ENCODE measurements around the gene CASZ1.

The CASZ1 gene

DNA sequence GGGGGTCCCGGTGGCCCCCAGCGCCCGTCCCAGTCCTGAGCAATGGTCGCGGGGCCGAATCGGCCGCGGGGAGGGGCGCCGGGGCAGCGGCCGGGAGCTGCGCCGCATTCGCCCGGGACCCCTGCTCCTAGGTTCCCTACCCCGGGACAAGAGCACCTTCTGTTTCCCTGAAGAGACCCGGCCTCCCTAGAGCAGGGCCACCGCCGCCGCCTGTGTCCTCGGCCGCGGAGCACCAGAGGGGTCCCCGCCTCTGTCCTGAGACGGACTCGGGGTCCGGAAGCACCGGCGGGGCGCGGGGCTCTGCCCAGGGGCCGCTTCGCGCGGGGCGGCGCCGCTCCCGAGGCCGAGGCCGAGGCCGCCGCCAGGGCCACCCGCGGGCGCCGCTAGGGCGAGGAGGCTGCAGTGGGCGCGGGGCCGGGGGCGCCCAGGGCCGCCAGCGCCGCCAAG lies 157.9 kb downstream of the CASZ1 start:
- FAIRE-seq (no peak), DNase-seq (ENCODE audit: insufficient read length, low spot score) (no peak)
- TF ChIP-seq PAX5 (IDR thresholded peaks at IDR 0.05; ENCODE audit: insufficient read depth, low read length, severe bottlenecking) (no peak), TAF1 (IDR thresholded peaks at IDR 0.05; ENCODE audit: low read depth, low read length) (no peak), SPI1 (IDR thresholded peaks at IDR 0.05; ENCODE audit: low read depth, low read length) (no peak), POLR2A (IDR thresholded peaks at IDR 0.05; ENCODE audit: low read depth, low read length) (no peak), POLR2AphosphoS5 (IDR thresholded peaks at IDR 0.05; ENCODE audit: low read depth, low read length) (no peak), POU2F2 (IDR thresholded peaks at IDR 0.05; ENCODE audit: low read depth, low read length) (no peak)

DNA sequence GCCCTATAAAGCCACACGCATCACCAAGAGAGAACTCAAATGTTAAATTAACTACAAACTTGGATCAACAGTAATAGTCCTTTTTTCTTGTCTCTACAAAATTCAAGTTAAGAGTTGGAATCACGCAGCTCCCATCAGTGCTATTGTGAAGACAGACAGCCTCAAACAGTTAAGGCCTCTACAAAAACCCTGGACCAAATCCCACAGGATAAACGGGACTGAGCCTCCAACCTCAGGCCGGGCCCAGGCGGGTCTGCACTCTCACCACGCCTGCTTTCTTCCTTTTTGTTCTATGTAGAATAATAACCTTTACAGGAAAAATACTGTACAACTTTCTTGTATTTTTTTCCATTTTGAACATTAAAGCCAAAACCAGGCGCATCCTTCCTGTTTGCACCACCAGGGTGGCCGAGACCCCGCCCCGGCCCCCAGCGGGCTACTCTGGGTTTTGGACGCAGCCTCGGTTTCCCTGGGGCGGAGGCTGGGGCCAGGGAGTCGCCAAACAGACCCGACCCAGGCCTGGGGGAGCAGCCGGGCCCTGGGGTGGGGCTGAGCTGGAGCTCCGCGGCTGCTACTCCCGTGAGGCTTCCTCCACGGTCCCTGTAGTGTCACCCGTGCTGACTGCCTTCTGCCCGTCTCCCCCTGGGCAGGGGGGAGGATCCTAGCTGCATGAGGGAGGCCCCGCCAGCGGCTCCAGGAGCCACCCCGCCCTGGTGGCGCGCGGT lies 158.4 kb downstream of the CASZ1 start:
- DNase-seq (ENCODE audit: insufficient read length, low spot score) (no peak), FAIRE-seq (no peak)
- TF ChIP-seq POLR2AphosphoS5 (IDR thresholded peaks at IDR 0.05; ENCODE audit: low read depth, low read length) (no peak), TAF1 (IDR thresholded peaks at IDR 0.05; ENCODE audit: low read depth, low read length) (no peak), SPI1 (IDR thresholded peaks at IDR 0.05; ENCODE audit: low read depth, low read length) (no peak), POLR2A (IDR thresholded peaks at IDR 0.05; ENCODE audit: low read depth, low read length) (no peak), PAX5 (IDR thresholded peaks at IDR 0.05; ENCODE audit: insufficient read depth, low read length, severe bottlenecking) (no peak), POU2F2 (IDR thresholded peaks at IDR 0.05; ENCODE audit: low read depth, low read length) (no peak)

DNA sequence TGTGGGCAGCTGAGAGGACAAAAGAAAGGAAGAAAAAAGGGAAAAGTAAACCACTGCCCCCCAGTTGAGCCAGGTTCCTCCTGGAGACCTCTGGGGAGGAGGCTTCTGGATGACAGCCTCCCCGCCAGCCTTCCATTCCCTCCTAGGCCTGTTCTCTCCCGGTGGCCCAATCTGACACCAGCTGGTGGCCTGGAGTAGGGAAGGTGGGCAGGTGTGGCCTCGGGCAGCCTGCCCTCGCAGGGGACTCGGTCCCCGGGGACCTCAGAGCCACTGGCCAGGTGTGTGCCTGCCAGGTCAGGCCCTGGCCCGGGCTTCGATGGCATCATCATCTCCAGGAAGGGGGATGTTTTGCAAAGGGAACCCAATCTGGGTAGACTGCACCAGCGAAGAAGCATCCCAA lies 159.0 kb downstream of the CASZ1 start:
- TF ChIP-seq POLR2A (IDR thresholded peaks at IDR 0.05; ENCODE audit: low read depth, low read length) (no peak), POLR2AphosphoS5 (IDR thresholded peaks at IDR 0.05; ENCODE audit: low read depth, low read length) (no peak), PAX5 (IDR thresholded peaks at IDR 0.05; ENCODE audit: insufficient read depth, low read length, severe bottlenecking) (no peak), POU2F2 (IDR thresholded peaks at IDR 0.05; ENCODE audit: low read depth, low read length) (no peak), TAF1 (IDR thresholded peaks at IDR 0.05; ENCODE audit: low read depth, low read length) (no peak), SPI1 (IDR thresholded peaks at IDR 0.05; ENCODE audit: low read depth, low read length) (no peak)
- FAIRE-seq (no peak), DNase-seq (ENCODE audit: insufficient read length, low spot score) (no peak)

DNA sequence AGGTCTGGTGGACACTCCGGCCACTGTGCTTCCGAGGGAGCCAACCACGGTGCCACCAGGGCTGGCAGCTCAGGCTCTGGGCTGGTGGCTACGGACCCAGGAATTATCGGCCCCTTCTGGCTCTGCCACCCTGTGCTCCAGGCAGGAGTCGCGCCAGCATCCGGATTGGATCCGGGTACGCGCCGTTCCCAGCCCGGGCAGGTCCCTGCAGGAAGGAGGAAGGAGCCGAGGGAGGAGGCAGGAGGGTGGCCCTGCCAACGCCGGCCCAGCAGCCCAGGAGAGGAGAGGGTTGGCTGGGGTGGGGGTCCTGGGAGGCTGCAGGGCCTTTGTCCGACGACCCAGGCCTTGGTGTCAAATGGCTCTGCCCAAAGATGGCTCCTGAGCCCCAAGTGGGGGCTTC lies 160.5 kb downstream of the CASZ1 start:
- DNase-seq (ENCODE audit: insufficient read length, low spot score) (no peak), FAIRE-seq (no peak)
- TF ChIP-seq POU2F2 (IDR thresholded peaks at IDR 0.05; ENCODE audit: low read depth, low read length) (no peak), TAF1 (IDR thresholded peaks at IDR 0.05; ENCODE audit: low read depth, low read length) (no peak), SPI1 (IDR thresholded peaks at IDR 0.05; ENCODE audit: low read depth, low read length) (no peak), POLR2AphosphoS5 (IDR thresholded peaks at IDR 0.05; ENCODE audit: low read depth, low read length) (no peak), POLR2A (IDR thresholded peaks at IDR 0.05; ENCODE audit: low read depth, low read length) (no peak), PAX5 (IDR thresholded peaks at IDR 0.05; ENCODE audit: insufficient read depth, low read length, severe bottlenecking) (no peak)

DNA sequence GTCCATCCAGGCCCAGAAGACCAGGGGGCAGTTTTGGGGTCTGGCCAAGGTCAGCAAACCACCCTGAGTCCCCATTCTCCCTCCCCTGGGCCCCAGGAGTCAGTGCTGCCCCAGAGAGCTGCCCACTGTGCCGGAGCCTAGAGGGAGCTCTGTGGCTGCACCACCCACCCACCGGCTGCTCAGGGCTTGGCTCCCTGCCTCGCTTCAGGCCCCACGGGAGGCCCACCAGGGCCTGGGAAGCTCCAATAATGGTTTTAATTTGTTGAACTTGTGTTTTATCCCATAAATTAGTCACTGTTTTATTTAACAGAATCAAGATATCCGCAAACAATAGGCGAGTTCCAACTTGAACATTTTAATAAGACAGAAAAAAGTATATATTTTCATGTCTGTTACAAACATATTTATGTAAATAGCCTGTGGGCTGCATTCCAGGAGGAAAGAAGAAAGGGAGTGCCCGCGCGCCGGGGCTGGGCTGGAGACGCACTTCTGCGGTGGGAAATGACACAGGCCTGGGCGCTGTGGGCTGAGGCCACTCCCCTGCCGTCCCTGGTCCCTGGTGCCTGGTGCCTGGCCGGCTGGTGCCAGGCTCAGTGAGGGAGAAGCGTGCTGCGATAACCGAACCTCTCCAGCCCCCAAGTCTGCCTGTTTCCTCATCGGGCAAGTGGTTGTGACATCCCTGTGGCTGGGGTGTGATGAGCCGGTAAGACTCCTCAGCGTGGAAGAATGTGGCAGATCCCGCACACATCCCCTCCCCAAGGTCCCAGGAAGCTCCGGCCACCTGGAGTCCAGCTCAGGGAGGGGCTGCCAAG lies 161.2 kb downstream of the CASZ1 start:
- TF ChIP-seq PAX5 (IDR thresholded peaks at IDR 0.05; ENCODE audit: insufficient read depth, low read length, severe bottlenecking) (no peak), POLR2AphosphoS5 (IDR thresholded peaks at IDR 0.05; ENCODE audit: low read depth, low read length) (no peak), SPI1 (IDR thresholded peaks at IDR 0.05; ENCODE audit: low read depth, low read length) (no peak), POU2F2 (IDR thresholded peaks at IDR 0.05; ENCODE audit: low read depth, low read length) (no peak), TAF1 (IDR thresholded peaks at IDR 0.05; ENCODE audit: low read depth, low read length) (no peak), POLR2A (IDR thresholded peaks at IDR 0.05; ENCODE audit: low read depth, low read length) (no peak)
- FAIRE-seq (no peak), DNase-seq (ENCODE audit: insufficient read length, low spot score) (no peak)

DNA sequence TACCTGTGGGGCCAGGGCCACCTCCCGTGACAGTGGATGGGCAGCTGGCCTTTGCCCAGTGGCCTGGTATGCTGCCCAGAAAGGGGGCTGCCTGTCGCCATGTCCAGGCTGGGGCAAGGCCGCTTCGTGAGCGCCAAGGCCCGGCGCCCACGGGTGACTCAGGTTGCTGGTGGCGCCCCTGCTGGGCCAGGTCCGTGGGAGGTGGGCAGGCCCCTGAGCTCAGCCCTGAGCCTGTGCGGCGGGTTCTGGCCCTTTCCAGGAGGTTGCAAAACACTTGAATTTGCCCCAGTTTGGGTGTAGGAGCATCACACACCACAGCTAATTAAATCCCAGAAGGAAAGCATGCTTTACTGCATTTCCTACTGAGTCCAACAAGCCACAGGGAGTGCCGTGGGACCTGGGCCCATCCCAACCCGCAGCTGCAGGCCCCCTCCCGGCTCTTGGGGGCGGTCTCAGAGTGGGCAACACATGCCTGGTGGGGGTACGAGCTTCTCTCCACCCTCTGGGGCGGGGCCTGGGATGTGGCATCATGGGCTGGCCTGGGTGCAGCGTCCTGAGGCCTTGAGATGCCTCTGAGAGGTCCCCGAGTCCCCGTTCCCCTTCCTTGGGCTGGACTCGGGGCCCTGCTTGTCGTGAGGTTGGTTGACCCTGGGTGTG lies 161.9 kb downstream of the CASZ1 start:
- TF ChIP-seq POLR2AphosphoS5 (IDR thresholded peaks at IDR 0.05; ENCODE audit: low read depth, low read length) (no peak), TAF1 (IDR thresholded peaks at IDR 0.05; ENCODE audit: low read depth, low read length) (no peak), POLR2A (IDR thresholded peaks at IDR 0.05; ENCODE audit: low read depth, low read length) (no peak), PAX5 (IDR thresholded peaks at IDR 0.05; ENCODE audit: insufficient read depth, low read length, severe bottlenecking) (no peak), POU2F2 (IDR thresholded peaks at IDR 0.05; ENCODE audit: low read depth, low read length) (no peak), SPI1 (IDR thresholded peaks at IDR 0.05; ENCODE audit: low read depth, low read length) (no peak)
- no peak for FAIRE-seq
- DNase-seq (ENCODE audit: insufficient read length, low spot score), result no peak

DNA sequence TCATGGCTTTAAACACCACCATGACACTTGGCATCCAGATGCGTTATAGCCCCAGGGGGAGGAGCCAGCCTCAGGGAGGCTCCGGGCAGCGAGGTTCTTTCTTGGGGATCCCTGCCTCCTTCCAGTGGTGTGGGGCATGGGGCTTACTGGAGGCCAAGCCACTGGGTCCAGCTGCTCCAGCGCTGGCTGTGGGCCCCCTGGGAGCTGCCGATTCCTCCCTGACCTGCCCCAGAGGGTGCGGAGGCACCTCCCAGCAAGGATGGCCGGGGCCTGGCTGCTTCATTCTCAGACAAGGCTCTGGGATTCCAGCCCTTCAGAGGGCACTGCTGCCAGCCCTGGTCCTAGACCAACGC lies 162.4 kb downstream of the CASZ1 start:
- no peak for TF ChIP-seq POU2F2 (IDR thresholded peaks at IDR 0.05; ENCODE audit: low read depth, low read length)
- TF ChIP-seq POLR2A (IDR thresholded peaks at IDR 0.05; ENCODE audit: low read depth, low read length), result no peak
- TF ChIP-seq TAF1 (IDR thresholded peaks at IDR 0.05; ENCODE audit: low read depth, low read length), result no peak
- TF ChIP-seq SPI1 (IDR thresholded peaks at IDR 0.05; ENCODE audit: low read depth, low read length), result no peak
- no peak for TF ChIP-seq PAX5 (IDR thresholded peaks at IDR 0.05; ENCODE audit: insufficient read depth, low read length, severe bottlenecking)
- TF ChIP-seq POLR2AphosphoS5 (IDR thresholded peaks at IDR 0.05; ENCODE audit: low read depth, low read length), result no peak
- FAIRE-seq (no peak), DNase-seq (ENCODE audit: insufficient read length, low spot score) (no peak)

DNA sequence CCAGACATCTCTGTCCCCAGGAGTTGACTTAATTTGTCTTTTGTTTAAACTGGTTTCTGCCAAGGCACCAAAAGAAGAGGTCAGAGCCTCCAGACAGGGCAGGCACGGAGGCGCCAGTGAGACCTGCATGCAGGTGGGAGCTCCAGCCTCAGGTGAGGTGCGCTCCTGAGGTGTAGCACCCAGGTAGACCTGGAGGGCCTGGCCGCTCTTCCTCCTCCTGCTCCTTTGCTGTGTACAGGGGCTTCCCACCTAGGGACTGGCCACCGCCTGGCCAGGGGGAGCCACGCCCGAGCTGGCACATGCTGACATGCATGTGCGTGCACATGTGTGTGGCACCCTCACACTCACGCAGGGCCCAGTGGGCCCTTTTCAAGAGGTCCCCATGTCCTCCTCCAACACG lies 163.0 kb downstream of the CASZ1 start:
- FAIRE-seq, result no peak
- no peak for DNase-seq (ENCODE audit: insufficient read length, low spot score)
- TF ChIP-seq POU2F2 (IDR thresholded peaks at IDR 0.05; ENCODE audit: low read depth, low read length), result no peak
- TF ChIP-seq POLR2A (IDR thresholded peaks at IDR 0.05; ENCODE audit: low read depth, low read length), result no peak
- no peak for TF ChIP-seq POLR2AphosphoS5 (IDR thresholded peaks at IDR 0.05; ENCODE audit: low read depth, low read length)
- TF ChIP-seq TAF1 (IDR thresholded peaks at IDR 0.05; ENCODE audit: low read depth, low read length), result no peak
- no peak for TF ChIP-seq PAX5 (IDR thresholded peaks at IDR 0.05; ENCODE audit: insufficient read depth, low read length, severe bottlenecking)
- no peak for TF ChIP-seq SPI1 (IDR thresholded peaks at IDR 0.05; ENCODE audit: low read depth, low read length)

DNA sequence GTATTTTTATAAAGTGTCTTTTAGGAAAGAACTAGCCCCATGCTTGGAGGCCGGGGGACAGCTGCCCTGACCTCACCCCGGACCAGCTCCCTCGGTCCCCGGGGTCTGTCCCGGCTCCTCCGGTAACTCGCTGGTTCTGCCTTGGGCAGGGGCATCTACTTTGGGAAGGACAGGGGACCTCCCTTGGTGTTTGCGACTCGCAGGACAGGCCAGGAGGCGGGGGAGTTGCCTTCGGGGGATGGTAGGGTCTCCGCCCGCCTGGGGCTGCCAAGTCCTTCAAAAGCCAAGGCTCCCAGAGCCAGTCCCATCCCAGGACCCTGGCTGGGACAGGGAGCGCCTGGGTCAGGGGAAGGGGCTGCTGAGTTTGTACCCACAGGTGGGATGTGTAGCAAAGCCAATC lies 163.8 kb downstream of the CASZ1 start:
- TF ChIP-seq TAF1 (IDR thresholded peaks at IDR 0.05; ENCODE audit: low read depth, low read length), result no peak
- TF ChIP-seq POU2F2 (IDR thresholded peaks at IDR 0.05; ENCODE audit: low read depth, low read length), result no peak
- no peak for DNase-seq (ENCODE audit: insufficient read length, low spot score)
- FAIRE-seq, result no peak
